ENCODE results near the gene DCHS2.

Gene DCHS2

GRCh38 chr4:154192585-154192984, 299.0 kb downstream of the DCHS2 start:
- DNase-seq, result no peak

DNA sequence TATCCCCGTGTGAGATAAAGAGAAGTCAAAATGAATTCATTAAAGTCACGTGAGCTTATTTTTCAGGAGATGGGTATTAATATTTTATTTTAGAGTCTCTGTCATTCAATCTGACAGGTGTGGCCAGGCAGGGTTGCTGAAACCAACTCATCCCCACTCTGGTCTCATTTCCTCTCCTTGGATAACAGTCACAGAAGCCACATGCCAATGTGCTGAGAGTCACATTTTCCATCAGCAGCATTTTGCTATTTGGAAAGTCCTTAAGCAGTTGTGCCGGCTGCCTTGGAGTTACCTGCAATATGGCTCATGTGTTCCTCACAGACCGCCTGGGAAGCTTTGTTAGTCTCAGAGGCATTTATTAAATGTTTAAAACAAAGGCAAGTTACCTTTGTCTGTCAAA, 302.3 kb downstream of the DCHS2 start:
- no peak for DNase-seq

GRCh38 chr4:154186888-154187287, 304.7 kb downstream of the DCHS2 start:
- no peak for DNase-seq

DNA sequence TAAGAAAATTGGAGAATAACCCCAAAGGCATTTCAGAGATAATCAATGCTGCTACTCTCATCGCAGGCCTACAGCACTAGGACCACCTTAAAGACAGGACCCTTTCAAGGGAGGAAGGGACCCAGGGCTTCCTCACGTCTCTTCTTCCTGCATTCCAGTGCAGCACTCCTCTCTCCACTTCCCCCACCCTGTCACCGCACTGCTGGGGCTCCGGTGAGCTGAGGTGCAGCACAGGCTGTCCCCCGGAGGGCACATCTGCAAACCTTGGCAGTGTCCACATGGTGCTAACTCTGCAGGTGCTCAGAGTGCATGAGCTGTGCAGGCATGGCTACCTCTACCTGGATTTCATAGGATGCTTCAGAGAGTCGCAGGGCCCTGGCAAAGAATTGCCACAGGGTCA, 305.6 kb downstream of the DCHS2 start:
- DNase-seq, result no peak

DNA sequence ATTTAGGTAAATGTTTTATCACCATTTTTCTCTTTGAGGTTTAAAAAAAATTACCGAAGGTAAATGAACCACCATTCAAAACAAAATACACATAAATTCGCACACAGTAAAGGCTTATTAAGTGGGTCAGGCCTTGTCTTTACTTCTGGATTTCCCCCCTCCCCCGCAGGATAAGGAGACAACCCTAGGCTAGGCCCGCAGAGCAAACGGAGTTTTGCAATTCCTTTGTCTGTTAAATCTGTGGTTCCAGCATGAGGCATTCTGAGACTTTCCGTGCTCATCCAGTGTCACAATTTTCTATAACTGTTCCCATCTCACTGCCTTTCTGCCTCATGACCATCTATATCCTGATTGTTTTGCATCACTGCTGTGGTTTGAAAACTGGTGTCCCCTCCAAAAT, 307.4 kb downstream of the DCHS2 start:
- DNase-seq, result no peak

- no peak for DNase-seq
These were observed 308.3 kb downstream of the DCHS2 start for GRCh38 chr4:154183264-154183663.
